IMR-90 (cell line): ENCODE data around the gene FCRL5. TPM values are rescaled to one million over a fixed set of nuclear protein-coding genes. Genes with fewer than 3 reads are reported as not detected.

ENCODE experiments used
- ATAC-seq: fragments of 200-7000 bp; cut with Tn5 transposase; 2 replicates; pipeline ENCODE4 v1.9.1; 2020; ENCODE audit warnings: low read depth, mild to moderate bottlenecking, moderate library complexity
- BruUV-seq: library from RNA; stranded (reverse); fragments of 400-500 nt; replicated peaks from 2 replicates; lab custom pipeline; 2021; lab: Mats Ljungman, UMichigan
- CTCF ChIA-PET: fragments of 300-600 bp; formaldehyde crosslinking; extraction: SDS; loops from one replicate; lab custom pipeline; 2021; ENCODE audit warnings: antibody characterized with exemption; lab: Yijun Ruan, JAX
- POLR2A ChIA-PET: fragments of 300-600 bp; sonication (Branson Sonifier 250); formaldehyde crosslinking; loops from one replicate; lab custom pipeline; 2022; ENCODE audit warnings: antibody characterized with exemption; ENCODE audit not compliant: unreplicated experiment; lab: Charles Lee
- DNase-seq: peaks from one replicate; pipeline ENCODE4 v3.0.0; 2013
- H2AFZ ChIP-seq: replicated peaks from 2 replicates; pipeline ENCODE3; 2013; ENCODE audit warnings: low read length, mild to moderate bottlenecking; ENCODE audit not compliant: poor library complexity
- H2AK5ac ChIP-seq: 2 replicates; pipeline ENCODE4 v1.6.1; 2013; ENCODE audit warnings: low read depth, low read length, inconsistent platforms
- H2AK9ac ChIP-seq: replicated peaks from 2 replicates; pipeline ENCODE3; 2013; ENCODE audit warnings: mild to moderate bottlenecking, low read depth, low read length, moderate library complexity; ENCODE audit not compliant: poor library complexity
- H2BK120ac ChIP-seq: 2 replicates; pipeline ENCODE4 v1.6.1; 2013; ENCODE audit warnings: low read depth, low read length, inconsistent platforms
- H2BK15ac ChIP-seq: 3 replicates; pipeline ENCODE4 v1.6.1; 2013; ENCODE audit warnings: low read depth, low read length, inconsistent platforms
- H2BK20ac ChIP-seq: 2 replicates; pipeline ENCODE4 v1.6.1; 2013; ENCODE audit warnings: low read depth, mild to moderate bottlenecking, inconsistent platforms, low read length, moderate library complexity
- H2BK5ac ChIP-seq: 2 replicates; pipeline ENCODE4 v1.6.1; 2013; ENCODE audit warnings: mild to moderate bottlenecking, low read depth, low read length, inconsistent platforms; ENCODE audit not compliant: poor library complexity, severe bottlenecking
- H3K14ac ChIP-seq: replicated peaks from 2 replicates; pipeline ENCODE4 v1.6.1; 2013; ENCODE audit warnings: low read depth, low read length, inconsistent platforms
- H3K18ac ChIP-seq: 2 replicates; pipeline ENCODE4 v1.6.1; 2013; ENCODE audit warnings: low read depth, low read length, control low read depth
- H3K23ac ChIP-seq: 2 replicates; pipeline ENCODE4 v1.6.1; 2013; ENCODE audit warnings: low read depth, low read length, inconsistent platforms
- H3K27ac ChIP-seq: 2 replicates; pipeline ENCODE4 v1.5.1; 2013; ENCODE audit warnings: mild to moderate bottlenecking, control low read depth, low read length; ENCODE audit not compliant: insufficient read depth
- H3K27me3 ChIP-seq: 2 replicates; pipeline ENCODE4 v1.6.1; 2013; ENCODE audit warnings: low read length; ENCODE audit not compliant: control insufficient read depth, insufficient read depth
- H3K36me3 ChIP-seq: 2 replicates; pipeline ENCODE4 v1.6.1; 2013; ENCODE audit warnings: low read length, mixed read lengths; ENCODE audit not compliant: control insufficient read depth, insufficient read depth
- H3K4ac ChIP-seq: 2 replicates; pipeline ENCODE4 v1.6.1; 2013; ENCODE audit warnings: low read depth, low read length, inconsistent platforms
- H3K4me1 ChIP-seq: 2 replicates; pipeline ENCODE4 v1.6.1; 2013; ENCODE audit warnings: low read length, mixed read lengths; ENCODE audit not compliant: control insufficient read depth, insufficient read depth
- H3K4me2 ChIP-seq: 2 replicates; pipeline ENCODE4 v1.6.1; 2013; ENCODE audit warnings: low read depth, mild to moderate bottlenecking, control low read depth, low read length, moderate library complexity
- H3K4me3 ChIP-seq: 2 replicates; pipeline ENCODE4 v1.5.1; 2013; ENCODE audit warnings: low read depth, mild to moderate bottlenecking, control low read depth, low read length, moderate library complexity; ENCODE audit not compliant: insufficient read depth
- H3K56ac ChIP-seq: 2 replicates; pipeline ENCODE4 v1.6.1; 2013; ENCODE audit warnings: low read length, inconsistent platforms; ENCODE audit not compliant: insufficient read depth; ENCODE audit errors: extremely low read depth
- H3K79me1 ChIP-seq, 2 experiments: 2 replicates each; pipeline ENCODE4 v1.6.1; 2013; ENCODE audit warnings: low read length in 2 of 2, inconsistent platforms in 1 of 2, low read depth in 1 of 2
- H3K9ac ChIP-seq: 2 replicates; pipeline ENCODE4 v1.6.1; 2013; ENCODE audit warnings: low read depth, low read length, control low read depth
- H3K9me1 ChIP-seq: 2 replicates; pipeline ENCODE4 v1.6.1; 2013; ENCODE audit warnings: low read length, inconsistent platforms; ENCODE audit not compliant: insufficient read depth
- H3K9me3 ChIP-seq: 2 replicates; pipeline ENCODE4 v1.6.1; 2013; ENCODE audit warnings: low read length; ENCODE audit not compliant: control insufficient read depth, insufficient read depth
- H4K20me1 ChIP-seq: 2 replicates; pipeline ENCODE4 v1.6.1; 2013; ENCODE audit warnings: low read length, inconsistent platforms; ENCODE audit not compliant: insufficient read depth
- H4K5ac ChIP-seq: 2 replicates; pipeline ENCODE4 v1.6.1; 2013; ENCODE audit warnings: mild to moderate bottlenecking, low read depth, low read length, control low read depth
- H4K8ac ChIP-seq, 2 experiments: 2 replicates each; pipeline ENCODE4 v1.6.1; 2013; ENCODE audit warnings: low read depth in 2 of 2, low read length in 2 of 2, control low read depth in 1 of 2, inconsistent platforms in 1 of 2
- H4K91ac ChIP-seq: 2 replicates; pipeline ENCODE4 v1.6.1; 2013; ENCODE audit warnings: low read depth, low read length, inconsistent platforms; ENCODE audit not compliant: insufficient read depth
- BHLHE40 ChIP-seq: fragments of 150-350 bp; IDR thresholded peaks from 2 replicates; pipeline ENCODE4 v1.6.1; 2016; ENCODE audit warnings: mild to moderate bottlenecking, low read depth, low read length
- WGBS, 2 experiments: methylation state at CpG; one replicate each; pipeline versions ENCODE4 v1.1.5 to v1.1.7; 2013; ENCODE audit warnings: missing lambda C conversion rate in 2 of 2; ENCODE audit not compliant: insufficient read length in 1 of 2; ENCODE audit errors: extremely low coverage in 2 of 2; 5-methylcytosine and 5-hydroxymethylcytosine counted together
- dilution Hi-C: fragments of 300-500 bp; cut with HindIII; formaldehyde crosslinking; loops from one replicate; pipeline ENCODE4 v1.14.3; 2018; ENCODE audit warnings: low sequenced_read_pairs; ENCODE audit not compliant: unreplicated experiment
- in situ Hi-C: fragments of 300-500 bp; cut with MboI; formaldehyde crosslinking; loops from 3 replicates; pipeline ENCODE4 v1.14.3; 2019; ENCODE audit warnings: low sequenced_read_pairs, inconsistent platforms, mixed read lengths
- intact Hi-C: fragments of 100-400 bp; cut with micrococcal nuclease; formaldehyde crosslinking; loops from 2 replicates; pipeline ENCODE4 v1.10.0; 2022
- polyA plus RNA-seq, 3 experiments: library from polyadenylated mRNA; depleted of rRNA; stranded (reverse); fragments of >200 nt; gene quantifications; 2 replicates each; pipeline ENCODE4 v1.2.3, GENCODE V29; 2012; ENCODE audit warnings: low replicate concordance in 1 of 3
- total RNA-seq: library from RNA; depleted of rRNA; stranded (reverse); fragments of >200 nt; gene quantifications from 2 replicates; pipeline ENCODE4 v1.2.3, GENCODE V29; 2012

FCRL5 gene
- total and polyA plus RNA-seq, 2 of the 4 experiments (the other 2 are of a cell fraction), result not detected

- Histone ChIP-seq H4K91ac (no peak overlapping the region), H2BK20ac (no peak overlapping the region), H3K9ac (no peak overlapping the region), H3K79me1 (no peaks in the 10 kb centered on the region), H2BK15ac (no peak overlapping the region), H2AK9ac (no peak overlapping the region), H3K4me1 (no peaks in the 10 kb centered on the region), H3K9me1 (no peaks in the 10 kb centered on the region), H3K14ac (no peak overlapping the region), H3K27ac (no peak overlapping the region), H3K9me3 (no peaks in the 10 kb centered on the region), H2BK5ac (no peak overlapping the region), H4K20me1 (no peaks in the 10 kb centered on the region), H3K27me3 (no peaks in the 10 kb centered on the region), H2BK120ac (no peak overlapping the region), H4K8ac (no peak overlapping the region), H3K36me3 (no peaks in the 10 kb centered on the region), H3K4ac (no peak overlapping the region), H2AFZ (no peak overlapping the region), H3K4me3 (no peak overlapping the region), H3K4me2 (no peak overlapping the region), H3K18ac (no peak overlapping the region), H4K5ac (no peak overlapping the region), H3K56ac (no peak overlapping the region), H3K23ac (no peak overlapping the region), H2AK5ac (no peak overlapping the region)
- TF ChIP-seq BHLHE40, result no peak
- ATAC-seq (no peak), DNase-seq (no peak)
- intact Hi-C loops, result no loop called here
- no TSS peak for BruUV-seq
- in situ Hi-C loops, result loop anchor here (5.0 kb wide), 1 partner anchor 120 kb away; no protein-coding TSS in a partner anchor
- dilution Hi-C loops, result no loop called here
- ChIA-PET POLR2A (no interaction called here), CTCF (no interaction called here)
- no CpG with 5 or more reads among the region's 1 CpG for WGBS, 2 experiments
Measured at GRCh38 chr1:157487504-157487903, 64.8 kb downstream of the FCRL5 start.
